Measurements from ENCODE around the gene ANAPC2. TPM values are rescaled to one million over a fixed set of nuclear protein-coding genes. Genes with fewer than 3 reads are reported as not detected.

ANAPC2 gene
- polyA plus RNA-seq, 4 donors: 37.1 to 50.4 (median 40.9) TPM

- DNase-seq (ENCODE audit: low read depth in 4 of 4, low spot score in 3 of 4): no peak
Observed at GRCh38 chr9:137165250-137165836, 23.0 kb downstream of the ANAPC2 start.

GRCh38 chr9:137164370-137165249 is 23.8 kb downstream of the ANAPC2 start:
- no peak for DNase-seq (ENCODE audit: low read depth in 4 of 4, low spot score in 3 of 4)

- no peak for DNase-seq (ENCODE audit: low read depth in 4 of 4, low spot score in 3 of 4)
Observed at GRCh38 chr9:137163805-137164204, 24.6 kb downstream of the ANAPC2 start.

- DNase-seq (ENCODE audit: low read depth in 4 of 4, low spot score in 3 of 4): no peak
Observed at GRCh38 chr9:137163365-137163715, 25.0 kb downstream of the ANAPC2 start.

DNA sequence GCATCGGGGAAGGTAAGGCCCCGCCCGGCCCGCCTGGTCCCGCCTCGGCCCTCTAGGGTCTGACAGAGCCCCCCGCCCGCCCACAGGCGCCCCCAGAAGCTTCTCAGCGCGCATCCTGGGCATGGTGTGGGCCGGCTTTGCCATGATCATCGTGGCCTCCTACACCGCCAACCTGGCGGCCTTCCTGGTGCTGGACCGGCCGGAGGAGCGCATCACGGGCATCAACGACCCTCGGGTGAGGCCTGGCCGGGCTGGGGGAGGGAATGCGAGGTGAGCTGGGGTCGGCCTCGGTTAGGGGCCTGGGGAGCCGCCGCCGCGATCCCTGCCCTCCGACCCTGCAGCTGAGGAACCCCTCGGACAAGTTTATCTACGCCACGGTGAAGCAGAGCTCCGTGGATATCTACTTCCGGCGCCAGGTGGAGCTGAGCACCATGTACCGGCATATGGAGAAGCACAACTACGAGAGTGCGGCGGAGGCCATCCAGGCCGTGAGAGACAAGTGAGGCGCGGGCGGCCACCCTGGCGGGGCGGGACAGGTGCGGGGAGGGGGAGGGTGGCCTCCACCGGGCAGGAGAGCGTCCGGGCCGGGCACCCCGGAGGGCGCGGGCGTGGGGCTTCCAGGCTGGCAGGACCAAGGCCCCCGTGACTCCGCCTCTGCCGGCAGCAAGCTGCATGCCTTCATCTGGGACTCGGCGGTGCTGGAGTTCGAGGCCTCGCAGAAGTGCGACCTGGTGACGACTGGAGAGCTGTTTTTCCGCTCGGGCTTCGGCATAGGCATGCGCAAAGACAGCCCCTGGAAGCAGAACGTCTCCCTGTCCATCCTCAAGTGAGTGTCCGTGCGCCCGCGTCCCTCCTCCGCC is 25.6 kb downstream of the ANAPC2 start:
- DNase-seq (ENCODE audit: low read depth in 4 of 4, low spot score in 3 of 4): no peak

DNA sequence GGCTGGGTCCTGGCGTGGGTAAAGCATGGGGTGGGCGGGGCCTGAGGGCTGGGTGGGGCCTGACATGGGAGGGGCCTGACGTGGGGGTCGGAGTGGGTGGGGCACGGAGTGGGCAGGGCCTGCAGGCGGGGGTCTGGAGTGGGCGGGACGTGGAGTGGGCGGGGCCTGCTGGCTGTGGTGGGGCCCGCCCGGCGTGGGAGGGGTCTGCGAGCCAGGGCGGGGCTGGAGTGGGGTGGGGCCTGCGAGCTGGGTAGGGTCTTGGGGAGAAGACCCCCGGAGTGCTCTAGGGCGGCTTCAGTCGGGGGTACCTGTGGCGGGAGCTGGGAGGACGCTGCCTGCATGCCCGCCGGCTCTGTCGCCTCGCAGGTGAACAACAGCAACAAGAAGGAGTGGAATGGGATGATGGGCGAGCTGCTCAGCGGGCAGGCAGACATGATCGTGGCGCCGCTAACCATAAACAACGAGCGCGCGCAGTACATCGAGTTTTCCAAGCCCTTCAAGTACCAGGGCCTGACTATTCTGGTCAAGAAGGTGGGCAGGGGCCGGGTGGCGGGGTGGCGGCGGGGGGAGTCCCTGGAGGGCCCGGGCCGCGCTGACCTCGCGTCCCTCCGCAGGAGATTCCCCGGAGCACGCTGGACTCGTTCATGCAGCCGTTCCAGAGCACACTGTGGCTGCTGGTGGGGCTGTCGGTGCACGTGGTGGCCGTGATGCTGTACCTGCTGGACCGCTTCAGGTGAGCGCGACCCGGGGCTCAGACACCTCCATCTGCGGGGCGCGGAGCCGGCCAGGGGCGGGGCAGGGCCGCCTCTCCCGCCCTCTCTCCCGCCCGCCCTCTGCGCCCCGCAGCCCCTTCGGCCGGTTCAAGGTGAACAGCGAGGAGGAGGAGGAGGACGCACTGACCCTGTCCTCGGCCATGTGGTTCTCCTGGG is 26.5 kb downstream of the ANAPC2 start:
- DNase-seq (ENCODE audit: low read depth in 4 of 4, low spot score in 3 of 4): no peak

DNA sequence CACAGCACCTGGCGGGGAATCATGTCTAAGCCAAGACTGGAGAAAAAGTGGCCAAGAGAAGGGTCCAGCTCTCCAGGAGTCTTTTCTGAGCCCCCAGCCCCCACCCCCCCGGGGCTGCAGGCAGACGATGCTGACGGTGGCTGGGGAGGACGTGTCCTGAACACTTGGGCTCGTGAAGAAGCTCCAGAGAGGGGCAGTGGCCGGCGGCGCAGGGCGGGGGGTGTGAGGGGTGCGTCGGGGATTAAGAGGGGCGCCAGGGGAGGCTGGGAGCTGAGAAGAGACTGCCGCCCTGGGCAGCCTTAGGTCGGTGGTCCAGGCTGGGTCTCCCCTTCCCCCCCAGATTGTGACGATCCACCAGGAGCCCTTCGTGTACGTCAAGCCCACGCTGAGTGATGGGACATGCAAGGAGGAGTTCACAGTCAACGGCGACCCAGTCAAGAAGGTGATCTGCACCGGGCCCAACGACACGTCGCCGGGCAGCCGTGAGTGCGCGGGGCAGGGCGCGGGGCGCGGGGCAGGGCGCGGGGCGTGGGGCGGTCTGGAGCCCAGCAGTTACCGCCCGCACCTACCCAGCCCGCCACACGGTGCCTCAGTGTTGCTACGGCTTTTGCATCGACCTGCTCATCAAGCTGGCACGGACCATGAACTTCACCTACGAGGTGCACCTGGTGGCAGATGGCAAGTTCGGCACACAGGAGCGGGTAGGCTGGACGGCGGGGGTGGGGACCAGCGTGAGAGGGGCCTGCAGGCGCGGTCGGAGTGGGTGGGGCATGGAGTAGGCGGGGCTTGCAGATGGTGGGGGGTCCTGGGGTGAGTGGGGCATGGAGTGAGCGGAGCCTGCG is 27.4 kb downstream of the ANAPC2 start:
- no peak for DNase-seq (ENCODE audit: low read depth in 4 of 4, low spot score in 3 of 4)

GRCh38 chr9:137160054-137160425 is 28.3 kb downstream of the ANAPC2 start:
- DNase-seq (ENCODE audit: low read depth in 4 of 4, low spot score in 3 of 4): no peak

GRCh38 chr9:137159105-137160053 is 29.0 kb downstream of the ANAPC2 start:
- no peak for DNase-seq (ENCODE audit: low read depth in 4 of 4, low spot score in 3 of 4)

DNA sequence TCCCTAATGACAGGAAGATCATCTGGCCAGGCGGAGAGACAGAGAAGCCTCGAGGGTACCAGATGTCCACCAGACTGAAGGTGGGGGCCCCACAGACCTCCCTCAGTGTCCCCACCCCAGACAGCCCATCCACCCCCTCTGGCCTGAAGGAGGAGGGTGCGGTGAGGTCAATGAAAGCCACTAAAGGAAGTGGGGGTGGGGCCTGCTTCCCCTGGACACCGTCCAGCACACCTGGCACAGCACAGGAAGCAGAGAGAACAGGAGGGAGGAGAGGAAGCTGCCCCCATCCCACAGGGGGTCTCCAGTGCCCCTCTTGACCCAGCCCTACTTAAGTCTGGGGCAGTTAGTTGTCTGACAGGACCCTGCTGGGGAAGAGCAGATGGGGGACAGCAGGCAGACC is 29.7 kb downstream of the ANAPC2 start:
- no peak for DNase-seq (ENCODE audit: low read depth in 4 of 4, low spot score in 3 of 4)

- no peak for DNase-seq (ENCODE audit: low read depth in 4 of 4, low spot score in 3 of 4)
Observed at GRCh38 chr9:137157618-137158415, 30.5 kb downstream of the ANAPC2 start.

GRCh38 chr9:137156567-137157375 is 31.6 kb downstream of the ANAPC2 start:
- no peak for DNase-seq (ENCODE audit: low read depth in 4 of 4, low spot score in 3 of 4)

GRCh38 chr9:137152844-137153405 is 35.4 kb downstream of the ANAPC2 start:
- no peak for DNase-seq (ENCODE audit: low read depth in 4 of 4, low spot score in 3 of 4)

DNA sequence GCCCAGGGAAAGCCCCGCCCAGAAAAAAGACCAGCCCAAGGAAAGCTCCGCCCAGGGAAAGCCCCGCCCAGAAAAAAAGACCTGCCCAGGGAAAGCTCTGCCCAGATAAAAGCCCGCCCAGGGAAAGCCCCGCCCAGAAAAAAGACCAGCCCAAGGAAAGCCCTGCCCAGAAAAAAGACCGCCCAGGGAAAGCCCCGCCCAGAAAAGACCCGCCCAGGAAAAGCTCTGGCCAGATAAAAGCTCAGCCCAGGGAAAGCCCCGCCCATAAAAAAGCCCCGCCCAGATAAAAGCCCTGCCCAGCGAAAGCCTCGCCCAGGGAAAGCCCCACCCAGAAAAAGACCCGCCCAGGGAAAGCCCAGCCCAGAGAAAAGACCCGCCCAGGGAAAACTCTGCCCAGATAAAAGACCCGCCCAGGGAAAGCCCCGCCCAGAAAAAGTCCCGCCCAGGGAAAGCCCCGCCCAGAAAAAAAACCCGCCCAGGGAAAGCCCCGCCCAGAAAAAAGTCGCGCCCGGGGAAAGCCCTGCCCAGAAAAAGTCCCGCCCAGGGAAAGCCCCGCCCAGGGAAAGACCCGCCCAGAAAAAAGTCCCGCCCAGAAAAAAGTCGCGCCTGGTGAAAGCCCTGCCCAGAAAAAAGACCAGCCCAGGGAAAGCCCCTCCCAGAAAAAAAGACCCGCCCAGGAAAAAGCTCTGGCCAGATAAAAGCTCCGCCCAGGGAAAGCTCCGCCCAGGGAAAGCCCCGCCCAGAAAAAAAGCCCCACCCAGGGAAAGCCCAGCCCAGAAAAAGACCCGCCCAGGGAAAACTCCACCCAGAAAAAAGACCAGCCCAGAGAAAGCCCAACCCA is 37.5 kb downstream of the ANAPC2 start:
- no peak for DNase-seq (ENCODE audit: low read depth in 4 of 4, low spot score in 3 of 4)

DNA sequence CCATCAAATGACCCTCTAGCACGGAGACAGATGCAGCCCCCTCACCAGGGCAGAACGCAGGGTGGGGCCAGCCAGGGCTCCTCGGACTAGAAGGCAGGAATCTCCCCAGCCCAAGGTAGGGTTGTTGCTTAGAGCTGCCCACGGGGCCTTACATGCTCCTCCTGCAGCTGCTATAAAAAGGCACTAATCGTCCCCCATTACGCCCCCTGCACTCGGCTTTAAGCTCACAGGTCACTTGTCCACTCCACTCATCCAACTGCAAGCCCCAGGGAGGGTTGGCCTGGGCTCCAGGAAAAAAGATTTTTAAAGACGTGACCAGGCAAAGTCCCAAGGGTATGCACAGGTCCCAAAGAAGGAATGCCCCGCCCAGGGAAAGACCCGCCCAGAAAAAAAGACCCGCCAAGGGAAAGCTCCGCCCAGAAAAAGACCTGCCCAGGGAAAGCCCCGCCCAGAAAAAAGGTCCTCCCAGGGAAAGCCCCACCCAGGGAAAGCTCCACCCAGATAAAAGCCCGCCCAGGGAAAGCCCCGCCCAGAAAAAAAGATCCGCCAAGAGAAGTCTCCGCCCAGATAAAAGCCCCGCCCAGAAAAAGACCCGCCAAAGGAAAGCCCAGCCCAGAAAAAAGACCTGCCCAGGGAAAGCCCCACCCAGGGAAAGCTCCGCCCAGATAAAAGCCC is 38.3 kb downstream of the ANAPC2 start:
- no peak for DNase-seq (ENCODE audit: low read depth in 4 of 4, low spot score in 3 of 4)
